Lower leg skin (tissue), 4 donors: ENCODE data around the gene IRF1. TPM values are rescaled to one million over a fixed set of nuclear protein-coding genes. Genes with fewer than 3 reads are reported as not detected.

Experiments
- DNase-seq, 2 donors: peaks; one replicate each; pipeline ENCODE4 v3.0.0-alpha.2; 2019; ENCODE audit warnings: low spot score in 2 of 2
- H3K4me3 ChIP-seq: fragments of 200-600 bp; sonication (generic); 2 replicates; pipeline ENCODE4 v1.5.1; 2017; ENCODE audit warnings: mild to moderate bottlenecking, low read depth; ENCODE audit not compliant: poor library complexity, severe bottlenecking
- POLR2A ChIP-seq, 2 donors: fragments of 450-650 bp; IDR thresholded peaks; one replicate each; pipeline ENCODE4 v1.6.1; 2016 to 2017; ENCODE audit warnings: antibody characterized with exemption in 2 of 2, mild to moderate bottlenecking in 1 of 2, moderate library complexity in 1 of 2
- WGBS, 2 donors: methylation state at CpG; one replicate each; pipeline ENCODE4 v1.1.5; 2018; 5-methylcytosine and 5-hydroxymethylcytosine counted together
- intact Hi-C: fragments of 100-400 bp; cut with DNase I; formaldehyde crosslinking; loops from one replicate; pipeline ENCODE4 v1.15.0; 2023; ENCODE audit warnings: low total_unique reads
- total RNA-seq, 4 donors: library from RNA; depleted of rRNA; stranded (reverse); fragments of >200 nt; gene quantifications; one replicate each; pipeline ENCODE4 v1.1.0, GENCODE V29; 2016
- TF ChIP-seq, protein P1 (sequence below), 3 donors: fragments of 450-650 bp; IDR thresholded peaks; one replicate each; pipeline ENCODE4 v1.5.1; 2016; ENCODE audit warnings: antibody characterized with exemption in 3 of 3, mild to moderate bottlenecking in 3 of 3, moderate library complexity in 2 of 3

IRF1 gene
- total RNA-seq, 4 donors from 2014 or later, result 9.6 to 15.0 (median 14.5) TPM

DNA sequence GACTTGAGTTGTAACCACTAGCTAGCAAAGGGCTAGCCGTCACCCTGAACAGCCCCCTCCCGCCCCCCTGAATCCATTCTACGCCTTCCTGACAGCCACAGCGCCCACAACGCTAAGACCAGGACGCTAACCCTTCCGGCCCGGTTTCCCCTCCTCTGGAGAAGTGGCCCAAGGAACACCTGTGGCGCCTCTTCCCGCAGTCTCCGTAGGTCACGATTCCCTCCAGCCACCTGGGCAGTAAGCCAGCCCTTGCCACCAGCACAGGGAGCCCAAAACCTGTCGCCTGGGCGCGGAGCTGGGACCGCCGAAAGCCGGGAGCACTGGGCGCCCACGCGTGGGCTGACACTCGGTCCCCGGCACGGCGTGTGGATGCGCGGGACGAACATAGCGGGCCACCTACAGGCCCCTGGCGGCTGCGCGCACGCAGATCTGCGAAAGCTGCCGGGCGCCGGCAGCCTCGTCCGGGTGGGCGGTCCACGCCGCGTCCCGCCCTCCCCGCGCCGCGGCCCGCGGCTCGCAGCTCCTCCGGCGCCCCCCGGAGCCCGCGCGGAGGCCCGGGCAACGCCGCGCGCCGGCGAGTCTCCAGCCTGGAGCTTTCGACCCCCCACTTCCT is 596 bp downstream of the IRF1 start:
- WGBS, 2 donors, result 1 to 2% methylated on average over 24 to 59 of the region's 65 CpGs
- H3K4me3 ChIP-seq, result peak overlapping the region; percentile 67
- no peak for TF ChIP-seq POLR2A (IDR thresholded peaks at IDR 0.05)
- TF ChIP-seq, protein P1, sequence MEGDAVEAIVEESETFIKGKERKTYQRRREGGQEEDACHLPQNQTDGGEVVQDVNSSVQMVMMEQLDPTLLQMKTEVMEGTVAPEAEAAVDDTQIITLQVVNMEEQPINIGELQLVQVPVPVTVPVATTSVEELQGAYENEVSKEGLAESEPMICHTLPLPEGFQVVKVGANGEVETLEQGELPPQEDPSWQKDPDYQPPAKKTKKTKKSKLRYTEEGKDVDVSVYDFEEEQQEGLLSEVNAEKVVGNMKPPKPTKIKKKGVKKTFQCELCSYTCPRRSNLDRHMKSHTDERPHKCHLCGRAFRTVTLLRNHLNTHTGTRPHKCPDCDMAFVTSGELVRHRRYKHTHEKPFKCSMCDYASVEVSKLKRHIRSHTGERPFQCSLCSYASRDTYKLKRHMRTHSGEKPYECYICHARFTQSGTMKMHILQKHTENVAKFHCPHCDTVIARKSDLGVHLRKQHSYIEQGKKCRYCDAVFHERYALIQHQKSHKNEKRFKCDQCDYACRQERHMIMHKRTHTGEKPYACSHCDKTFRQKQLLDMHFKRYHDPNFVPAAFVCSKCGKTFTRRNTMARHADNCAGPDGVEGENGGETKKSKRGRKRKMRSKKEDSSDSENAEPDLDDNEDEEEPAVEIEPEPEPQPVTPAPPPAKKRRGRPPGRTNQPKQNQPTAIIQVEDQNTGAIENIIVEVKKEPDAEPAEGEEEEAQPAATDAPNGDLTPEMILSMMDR (IDR thresholded peaks at IDR 0.05), result no peak
- intact Hi-C loops, result loop anchor here (5.0 kb wide), 1 partner anchor 68 kb away; no protein-coding TSS in a partner anchor
- peak; percentile 23 to 91 for DNase-seq

DNA sequence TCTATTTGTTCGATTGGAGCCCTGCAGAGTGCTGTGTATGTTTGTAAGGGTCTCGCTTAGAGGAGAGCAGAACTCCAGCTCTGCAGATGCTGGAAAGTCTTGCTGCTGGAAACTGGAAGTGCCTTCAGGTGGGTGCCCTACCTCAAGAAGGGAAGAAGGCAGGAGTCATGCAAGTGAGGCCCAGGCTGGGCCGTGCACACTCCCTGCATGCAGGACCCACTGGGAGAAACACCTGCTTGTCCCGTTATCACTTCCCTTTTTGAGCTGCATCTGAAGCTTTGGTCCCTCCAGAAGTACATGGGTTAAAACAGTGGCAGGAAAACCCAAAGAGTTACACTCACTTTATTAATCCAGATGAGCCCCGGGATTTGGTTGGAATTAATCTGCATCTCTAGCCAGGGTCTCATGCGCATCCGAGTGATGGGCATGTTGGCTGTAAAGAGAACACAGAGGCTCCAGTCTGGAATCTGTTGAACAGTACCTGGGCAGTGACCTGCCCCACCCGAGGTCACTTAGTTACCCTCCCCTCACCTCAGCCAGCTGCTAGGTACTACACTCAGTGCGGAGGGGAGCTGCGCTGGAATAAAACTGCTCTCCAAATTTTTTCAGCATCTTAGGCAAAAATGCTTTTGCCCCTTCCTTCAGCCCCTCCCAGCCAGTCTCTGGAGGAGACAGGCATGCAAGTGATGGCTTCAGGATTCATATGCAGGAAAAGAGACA is 1.4 kb downstream of the IRF1 start:
- no peak for TF ChIP-seq POLR2A (IDR thresholded peaks at IDR 0.05)
- TF ChIP-seq, protein P1 (IDR thresholded peaks at IDR 0.05), result no peak
- peak; percentile 13 to 83 for DNase-seq
- 21 to 32% methylated on average over 10 of the region's 10 CpGs for WGBS, 2 donors
- intact Hi-C loops, result loop anchor here (5.0 kb wide), 1 partner anchor 67 kb away; no protein-coding TSS in a partner anchor
- no peak overlapping the region for H3K4me3 ChIP-seq

DNA sequence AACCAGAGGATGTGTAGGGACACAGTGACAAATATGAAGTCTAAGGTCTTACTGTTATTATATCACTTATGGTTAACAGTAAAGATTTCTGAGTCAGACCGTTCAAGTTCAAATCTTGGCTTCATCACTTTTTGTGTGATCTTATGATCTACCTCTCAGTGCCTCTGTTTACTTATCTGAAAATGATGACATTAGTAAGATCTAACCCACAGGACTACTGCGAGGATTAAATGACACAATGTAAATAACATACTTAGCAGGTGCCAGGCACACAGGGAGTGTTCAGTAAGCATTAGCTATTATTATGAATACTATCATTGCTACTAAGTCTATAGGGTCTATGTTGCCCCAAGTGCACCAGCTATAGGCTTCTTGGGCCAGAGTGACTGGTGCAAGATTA is 2.0 kb downstream of the IRF1 start:
- H3K4me3 ChIP-seq, result no peak overlapping the region
- TF ChIP-seq, protein P1 (IDR thresholded peaks at IDR 0.05), result no peak
- TF ChIP-seq POLR2A (IDR thresholded peaks at IDR 0.05), result no peak
- 54 to 56% methylated on average over 2 of the region's 2 CpGs for WGBS, 2 donors
- no peak for DNase-seq
- intact Hi-C loops, result loop anchor here (5.0 kb wide), 1 partner anchor 66 kb away; no protein-coding TSS in a partner anchor

DNA sequence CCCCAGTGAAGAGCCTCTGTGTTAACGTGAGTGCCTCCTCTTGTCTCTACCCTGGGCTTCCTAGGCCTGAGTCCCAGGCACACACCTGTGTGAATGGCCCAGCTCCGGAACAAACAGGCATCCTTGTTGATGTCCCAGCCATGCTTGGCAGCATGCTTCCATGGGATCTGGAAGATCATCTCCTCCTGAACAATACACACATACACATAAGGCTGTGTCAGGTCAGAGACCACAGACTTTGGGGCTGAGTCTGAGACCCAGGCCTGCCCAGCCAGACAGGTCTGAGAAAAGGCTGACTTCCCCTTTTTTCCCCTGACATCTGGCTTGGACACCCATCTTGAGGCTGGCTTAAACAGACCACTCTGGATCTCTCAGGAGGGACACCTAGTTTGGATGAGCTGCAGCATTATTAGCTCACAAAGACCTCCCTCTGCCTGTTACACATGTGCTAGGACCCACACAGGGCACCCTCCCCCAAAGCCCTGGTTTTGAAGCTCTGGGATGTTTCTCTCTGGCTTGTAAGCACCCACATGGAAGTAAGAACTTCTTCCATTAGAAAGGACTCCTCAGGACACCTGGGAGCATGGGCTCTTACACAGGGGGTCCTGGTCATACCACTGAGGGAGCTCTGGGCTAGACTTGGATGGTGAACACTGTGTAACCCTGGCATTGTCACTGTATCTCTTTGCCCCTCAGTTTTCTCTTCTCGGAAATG is 2.6 kb downstream of the IRF1 start:
- no peak for TF ChIP-seq POLR2A (IDR thresholded peaks at IDR 0.05)
- TF ChIP-seq, protein P1 (IDR thresholded peaks at IDR 0.05), result no peak
- intact Hi-C loops, result loop anchor here (5.0 kb wide), 1 partner anchor 66 kb away; no protein-coding TSS in a partner anchor
- DNase-seq, result peak in 1 of 2 donors; percentile 71
- no peak overlapping the region for H3K4me3 ChIP-seq
- WGBS, 2 donors, result 70 to 71% methylated on average over 3 of the region's 3 CpGs

DNA sequence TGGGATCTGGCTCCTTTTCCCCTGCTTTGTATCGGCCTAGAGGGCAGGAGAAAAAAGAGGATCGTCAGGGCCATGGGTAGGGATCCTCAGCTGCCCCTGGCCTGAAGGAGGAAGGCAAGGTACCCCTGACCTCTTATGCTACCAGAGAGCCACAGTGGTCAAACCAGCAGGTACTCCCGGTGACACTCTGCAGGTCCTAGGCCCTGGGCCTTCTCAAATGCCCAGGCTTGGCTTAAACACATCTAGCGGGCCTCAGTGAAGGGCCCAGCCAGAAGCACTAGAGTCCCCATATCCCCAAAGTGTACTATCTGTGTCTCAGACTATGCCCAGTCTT is 3.5 kb downstream of the IRF1 start:
- DNase-seq, result peak in 1 of 2 donors; percentile 50
- H3K4me3 ChIP-seq, result no peak overlapping the region
- WGBS, 2 donors, result 70 to 81% methylated on average over 4 of the region's 4 CpGs
- intact Hi-C loops, result loop anchor here (5.0 kb wide), 1 partner anchor 65 kb away; no protein-coding TSS in a partner anchor
- TF ChIP-seq POLR2A (IDR thresholded peaks at IDR 0.05), result no peak
- TF ChIP-seq, protein P1 (IDR thresholded peaks at IDR 0.05), result no peak
